Caco-2 (cell line): ENCODE data around the gene ELL. TPM values are rescaled to one million over a fixed set of nuclear protein-coding genes. Genes with fewer than 3 reads are reported as not detected.

Source experiments
- BruUV-seq: library from RNA; stranded (reverse); fragments of 400-500 nt; replicated peaks from 2 replicates; lab custom pipeline; 2021; lab: Mats Ljungman, UMichigan
- CTCF ChIA-PET: fragments of 300-600 bp; sonication (Branson Sonifier 250); formaldehyde crosslinking; loops from one replicate; lab custom pipeline; 2022; ENCODE audit warnings: antibody characterized with exemption; lab: Charles Lee
- POLR2A ChIA-PET: fragments of 300-600 bp; sonication (Branson Sonifier 250); formaldehyde crosslinking; loops from one replicate; lab custom pipeline; 2022; ENCODE audit warnings: antibody characterized with exemption; lab: Charles Lee
- DNase-seq, 2 experiments: peaks; one replicate each; pipeline versions ENCODE4 v3.0.0 to v3.0.0-alpha.2; 2020 to 2022
- H3K27me3 ChIP-seq: replicated peaks from 2 replicates; pipeline ENCODE4 v1.6.0; 2011; ENCODE audit warnings: low read length; ENCODE audit not compliant: control insufficient read depth, insufficient read depth
- H3K36me3 ChIP-seq: 2 replicates; pipeline ENCODE4 v1.5.1; 2011; ENCODE audit warnings: low read length; ENCODE audit not compliant: control insufficient read depth, insufficient read depth
- H3K4me1 ChIP-seq: fragments of 250-450 bp; sonication (Bioruptor Pico); 2 replicates; pipeline ENCODE4 v1.5.1; 2020; ENCODE audit warnings: mild to moderate bottlenecking
- H3K4me3 ChIP-seq: 2 replicates; pipeline ENCODE4 v1.5.1; 2011; ENCODE audit warnings: low read depth, mild to moderate bottlenecking, control low read depth, low read length
- H3K9me3 ChIP-seq: fragments of 250-450 bp; sonication (Bioruptor Pico); 2 replicates; pipeline ENCODE4 v1.5.1; 2020; ENCODE audit warnings: mild to moderate bottlenecking, moderate library complexity
- H3K27ac Mint-ChIP-seq: one replicate; pipeline ENCODE4 v1.8.0; 2022; ENCODE audit warnings: mixed read lengths; ENCODE audit not compliant: unreplicated experiment
- H3K27me3 Mint-ChIP-seq: one replicate; pipeline ENCODE4 v1.8.0; 2022; ENCODE audit warnings: mixed read lengths; ENCODE audit not compliant: insufficient read depth, unreplicated experiment
- H3K36me3 Mint-ChIP-seq: one replicate; pipeline ENCODE4 v1.8.0; 2022; ENCODE audit warnings: mild to moderate bottlenecking, mixed read lengths; ENCODE audit not compliant: insufficient read depth, unreplicated experiment
- H3K4me1 Mint-ChIP-seq: one replicate; pipeline ENCODE4 v1.8.0; 2022; ENCODE audit warnings: low read depth, mixed read lengths; ENCODE audit not compliant: unreplicated experiment
- H3K4me3 Mint-ChIP-seq: one replicate; pipeline ENCODE4 v1.8.0; 2022; ENCODE audit warnings: mild to moderate bottlenecking, moderate library complexity, mixed read lengths; ENCODE audit not compliant: unreplicated experiment
- H3K9me3 Mint-ChIP-seq: one replicate; pipeline ENCODE4 v1.8.0; 2022; ENCODE audit warnings: mixed read lengths; ENCODE audit not compliant: unreplicated experiment
- intact Hi-C: fragments of 100-400 bp; cut with micrococcal nuclease; formaldehyde crosslinking; loops from one replicate; pipeline ENCODE4 v1.10.0; 2022; ENCODE audit not compliant: unreplicated experiment
- total RNA-seq: library from RNA; stranded (reverse); gene quantifications from 2 replicates; pipeline ENCODE4 v1.2.3, GENCODE V29; 2022
- TF ChIP-seq, protein P1 (sequence below), 2 experiments: fragments of 200-600 bp in 1 of 2; IDR thresholded peaks; 1 replicate in 1 of 2; 2 replicates in 1 of 2; pipeline versions ENCODE4 v1.5.1 to v1.8.0; 2011 to 2022; ENCODE audit warnings: antibody characterized with exemption in 1 of 2, control low read depth in 1 of 2, inconsistent platforms in 1 of 2, low read depth in 1 of 2, low read length in 1 of 2, mild to moderate bottlenecking in 1 of 2, moderate library complexity in 1 of 2; ENCODE audit not compliant: insufficient read depth in 1 of 2, severe bottlenecking in 1 of 2, unreplicated experiment in 1 of 2

ELL gene
- total RNA-seq, 1 experiment from 2014 or later, result 12.1 TPM

DNA sequence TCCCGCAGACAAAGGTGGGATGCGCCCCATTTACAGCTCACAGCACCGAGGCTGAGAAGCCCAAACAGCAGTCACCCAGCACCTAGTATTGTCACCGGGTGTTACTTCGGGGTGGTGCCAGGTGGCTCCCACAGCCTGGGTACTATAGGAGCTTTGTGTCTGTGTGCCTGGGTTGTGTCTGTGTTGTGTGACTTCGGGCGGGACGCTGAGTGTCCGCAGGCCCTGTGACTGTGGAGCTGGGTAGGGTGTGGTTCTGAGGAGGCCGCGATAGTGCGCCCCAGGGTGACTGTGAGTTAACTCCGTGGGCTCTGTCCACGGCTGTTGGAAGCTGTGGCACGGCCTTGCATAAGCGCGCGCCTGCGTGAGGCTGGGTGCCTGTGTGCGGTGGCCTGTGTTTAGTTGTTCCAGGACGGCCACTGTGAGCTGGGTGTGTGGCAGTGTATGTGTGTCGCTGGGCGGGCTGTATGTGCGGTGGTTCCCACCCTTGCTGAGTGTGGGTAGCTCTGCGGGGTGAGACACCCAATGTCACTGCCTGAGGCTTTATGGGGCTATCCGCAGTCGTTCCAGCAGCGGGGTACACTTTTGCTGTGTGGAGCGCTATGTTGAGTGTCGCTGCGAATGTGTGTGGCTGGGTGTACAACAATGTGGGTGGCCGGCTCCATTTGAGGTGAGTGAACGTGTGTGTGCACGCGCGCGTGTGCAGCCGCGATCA lies 103.2 kb downstream of the ELL start:
- H3K9me3 ChIP-seq, result no peaks in the 10 kb centered on the region
- DNase-seq, result no peak
- H3K27me3 Mint-ChIP-seq, result no peaks in the 10 kb centered on the region
- TF ChIP-seq, protein P1, sequence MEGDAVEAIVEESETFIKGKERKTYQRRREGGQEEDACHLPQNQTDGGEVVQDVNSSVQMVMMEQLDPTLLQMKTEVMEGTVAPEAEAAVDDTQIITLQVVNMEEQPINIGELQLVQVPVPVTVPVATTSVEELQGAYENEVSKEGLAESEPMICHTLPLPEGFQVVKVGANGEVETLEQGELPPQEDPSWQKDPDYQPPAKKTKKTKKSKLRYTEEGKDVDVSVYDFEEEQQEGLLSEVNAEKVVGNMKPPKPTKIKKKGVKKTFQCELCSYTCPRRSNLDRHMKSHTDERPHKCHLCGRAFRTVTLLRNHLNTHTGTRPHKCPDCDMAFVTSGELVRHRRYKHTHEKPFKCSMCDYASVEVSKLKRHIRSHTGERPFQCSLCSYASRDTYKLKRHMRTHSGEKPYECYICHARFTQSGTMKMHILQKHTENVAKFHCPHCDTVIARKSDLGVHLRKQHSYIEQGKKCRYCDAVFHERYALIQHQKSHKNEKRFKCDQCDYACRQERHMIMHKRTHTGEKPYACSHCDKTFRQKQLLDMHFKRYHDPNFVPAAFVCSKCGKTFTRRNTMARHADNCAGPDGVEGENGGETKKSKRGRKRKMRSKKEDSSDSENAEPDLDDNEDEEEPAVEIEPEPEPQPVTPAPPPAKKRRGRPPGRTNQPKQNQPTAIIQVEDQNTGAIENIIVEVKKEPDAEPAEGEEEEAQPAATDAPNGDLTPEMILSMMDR (IDR thresholded peaks at IDR 0.05; ENCODE audit: insufficient read depth in 1 of 2, low read depth in 1 of 2, low read length in 1 of 2, severe bottlenecking in 1 of 2, unreplicated experiment in 1 of 2), result no peak
- peak overlapping the region; percentile 89 for H3K4me3 Mint-ChIP-seq
- no peaks in the 10 kb centered on the region for H3K27me3 ChIP-seq
- peaks cover 7% of the 10 kb centered on the region for H3K4me1 Mint-ChIP-seq
- H3K36me3 ChIP-seq, result no peaks in the 10 kb centered on the region
- peak overlapping the region; percentile 85 for H3K4me3 ChIP-seq
- H3K9me3 Mint-ChIP-seq, result no peaks in the 10 kb centered on the region
- peak overlapping the region; percentile 19 for H3K27ac Mint-ChIP-seq
- POLR2A ChIA-PET, result interaction anchor here (0.5 to 4.0 kb wide), 7 partner anchors 33 to 170 kb away, joined by 3 to 32 read pairs (median 3); partner anchors contain the start of genes GDF15, JUND and LSM4
- BruUV-seq, result no TSS peak
- peaks cover 36% of the 10 kb centered on the region for H3K4me1 ChIP-seq
- CTCF ChIA-PET, result interaction anchor here (0.5 to 2.7 kb wide), 17 partner anchors 17 to 321 kb away, joined by 3 to 15 read pairs (median 5); partner anchors contain the start of genes GDF15 and LSM4
- peaks cover 18% of the 10 kb centered on the region for H3K36me3 Mint-ChIP-seq
- intact Hi-C loops, result loop anchor here (1.0 kb wide), 1 partner anchor 20 kb away; the partner anchor contains the start of gene ISYNA1

DNA sequence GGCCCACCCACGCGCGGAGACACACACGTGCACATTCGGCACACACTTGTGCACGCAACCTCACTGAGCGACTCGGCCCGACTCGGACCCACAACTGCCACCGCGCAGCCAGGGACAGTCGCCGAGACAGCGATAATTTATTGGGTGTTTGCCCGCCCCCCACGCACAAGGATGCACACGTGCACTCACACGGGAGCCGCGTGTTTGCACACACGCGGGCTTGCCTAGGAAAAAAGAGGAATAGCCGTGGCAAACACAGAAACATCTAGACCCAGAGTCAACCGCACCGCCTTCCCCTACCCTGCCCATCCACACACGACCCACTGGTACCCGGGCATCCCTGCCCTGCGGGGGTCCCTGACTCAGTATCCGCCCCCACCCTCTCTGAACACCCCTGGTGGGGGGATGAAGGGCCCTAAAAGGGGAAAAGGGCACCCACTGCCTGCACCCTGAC lies 103.8 kb downstream of the ELL start:
- Histone ChIP-seq H3K9me3 (no peaks in the 10 kb centered on the region), H3K27me3 (no peaks in the 10 kb centered on the region), H3K36me3 (no peaks in the 10 kb centered on the region), H3K4me3 (peak overlapping the region; percentile 57), H3K4me1 (peaks cover 33% of the 10 kb centered on the region)
- Mint-ChIP-seq H3K27me3 (no peaks in the 10 kb centered on the region), H3K27ac (peak overlapping the region; percentile 19), H3K4me1 (peaks cover 3% of the 10 kb centered on the region), H3K4me3 (peak overlapping the region; percentile 89), H3K36me3 (peaks cover 18% of the 10 kb centered on the region), H3K9me3 (no peaks in the 10 kb centered on the region)
- BruUV-seq, result no TSS peak
- CTCF ChIA-PET, result interaction anchor here (0.5 to 2.7 kb wide), 5 partner anchors 32 to 140 kb away, joined by 4 to 15 read pairs (median 7); partner anchors contain the start of gene GDF15
- peak in 1 of 2 experiments; percentile 23 for DNase-seq
- TF ChIP-seq, protein P1 (IDR thresholded peaks at IDR 0.05; ENCODE audit: insufficient read depth in 1 of 2, low read depth in 1 of 2, low read length in 1 of 2, severe bottlenecking in 1 of 2, unreplicated experiment in 1 of 2), result no peak
- intact Hi-C loops, result no loop called here
- POLR2A ChIA-PET, result interaction anchor here (0.5 to 4.0 kb wide), 6 partner anchors 38 to 193 kb away, joined by 3 to 32 read pairs (median 3); partner anchors contain the start of genes JUND and LSM4

DNA sequence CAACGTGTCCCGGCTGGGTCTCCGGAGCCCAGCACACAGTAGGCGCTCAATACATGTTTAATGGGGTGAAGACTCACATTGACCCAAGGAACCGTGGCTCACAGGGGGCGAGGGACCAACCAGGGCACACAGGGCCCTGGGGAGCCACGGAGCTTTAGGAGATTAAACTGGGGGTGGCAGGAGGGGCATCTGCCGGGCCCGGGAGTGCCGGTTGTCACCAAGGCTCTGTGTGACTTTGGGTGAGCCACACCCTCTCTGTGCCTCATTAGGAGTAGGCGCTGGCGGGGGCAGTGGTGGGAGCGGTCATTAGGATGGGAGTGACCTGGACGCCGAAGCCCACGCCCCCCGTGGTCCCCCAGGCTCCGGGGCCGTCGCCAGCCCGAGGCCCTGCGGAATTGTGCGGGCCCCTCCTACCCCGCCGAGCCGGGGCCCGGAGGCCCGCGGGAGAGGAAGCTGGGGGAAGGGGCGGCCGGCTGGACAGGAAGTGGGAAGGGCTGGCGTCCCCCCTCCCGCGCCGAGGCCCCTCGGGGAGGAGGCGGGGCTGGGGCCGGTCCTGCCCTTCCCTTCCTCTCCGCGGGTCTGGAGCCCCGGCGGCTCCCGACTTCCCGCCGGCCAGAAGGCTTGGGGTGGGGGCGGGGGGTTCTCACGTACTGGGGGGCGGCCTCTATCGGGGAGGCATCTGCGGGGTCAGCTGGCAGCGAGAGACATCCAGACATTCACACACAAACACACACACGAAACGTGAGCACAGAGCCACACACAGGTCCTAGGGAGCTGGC lies 104.4 kb downstream of the ELL start:
- H3K36me3 ChIP-seq, result no peaks in the 10 kb centered on the region
- Mint-ChIP-seq H3K27ac (peak overlapping the region; percentile 91), H3K4me1 (no peaks in the 10 kb centered on the region), H3K4me3 (peak overlapping the region; percentile 89), H3K27me3 (no peaks in the 10 kb centered on the region), H3K9me3 (no peaks in the 10 kb centered on the region), H3K36me3 (peaks cover 18% of the 10 kb centered on the region)
- peak overlapping the region; percentile 57 for H3K4me3 ChIP-seq
- intact Hi-C loops, result no loop called here
- TF ChIP-seq, protein P1 (IDR thresholded peaks at IDR 0.05; ENCODE audit: insufficient read depth in 1 of 2, low read depth in 1 of 2, low read length in 1 of 2, severe bottlenecking in 1 of 2, unreplicated experiment in 1 of 2), result no peak
- CTCF ChIA-PET, result interaction anchor here (0.5 to 2.7 kb wide), 9 partner anchors 16 to 140 kb away, joined by 4 to 15 read pairs (median 5); partner anchors contain the start of gene GDF15
- H3K9me3 ChIP-seq, result no peaks in the 10 kb centered on the region
- no peaks in the 10 kb centered on the region for H3K27me3 ChIP-seq
- POLR2A ChIA-PET, result interaction anchor here (0.5 to 4.0 kb wide), 8 partner anchors 15 to 193 kb away, joined by 3 to 32 read pairs (median 4); partner anchors contain the start of genes JUND and LSM4
- peaks cover 33% of the 10 kb centered on the region for H3K4me1 ChIP-seq
- TSS peak; percentile 45 for BruUV-seq
- DNase-seq, result peak; percentile 84 to 86
